Activated CD4-positive, alpha-beta T cell treated with anti-CD3 and anti-CD28 coated beads, Interleukin-2, Interleukin-4, amounts not matched to agents 100 ng/mL and 50 ng/mL, durations not matched to agents 16 hours and 8 hours (primary cell): ENCODE data around the gene CEACAM21.
A peak's percentile ranks its signal among the peaks of the same experiment; 100 is the strongest.
"Not testable (repeated sequence)": the region's sequence is repeated elsewhere in the genome, so short reads cannot be mapped to it uniquely, and the experiment has no call there.

ENCODE experiments used
- DNase-seq: peaks from one replicate; pipeline ENCODE4 v3.0.0-alpha.2; 2020; ENCODE audit warnings: low spot score

Gene CEACAM21

GRCh38 chr19:41549884-41550283, 26.1 kb upstream of the CEACAM21 start:
- no peak for DNase-seq

- no peak for DNase-seq
Measured at GRCh38 chr19:41551212-41551610, 24.8 kb upstream of the CEACAM21 start.

GRCh38 chr19:41551711-41552110, 24.3 kb upstream of the CEACAM21 start:
- no peak for DNase-seq

GRCh38 chr19:41552558-41552957, 23.4 kb upstream of the CEACAM21 start:
- DNase-seq, result no peak

GRCh38 chr19:41553804-41554203, 22.2 kb upstream of the CEACAM21 start:
- no peak for DNase-seq

GRCh38 chr19:41554907-41555306, 21.1 kb upstream of the CEACAM21 start:
- no peak for DNase-seq

GRCh38 chr19:41555748-41556147, 20.2 kb upstream of the CEACAM21 start:
- no peak for DNase-seq

- DNase-seq, result no peak
Measured at GRCh38 chr19:41563854-41564514, 12.0 kb upstream of the CEACAM21 start.

GRCh38 chr19:41564515-41565378, 11.2 kb upstream of the CEACAM21 start:
- DNase-seq, result no peak

GRCh38 chr19:41565379-41565720, 10.6 kb upstream of the CEACAM21 start:
- DNase-seq, result no peak

GRCh38 chr19:41566001-41566400, 10.0 kb upstream of the CEACAM21 start:
- no peak for DNase-seq

- DNase-seq, result no peak
Measured at GRCh38 chr19:41569481-41570150, 6.3 kb upstream of the CEACAM21 start.

- DNase-seq, result no peak
Measured at GRCh38 chr19:41570179-41570578, 5.8 kb upstream of the CEACAM21 start.

GRCh38 chr19:41570639-41571112, 5.3 kb upstream of the CEACAM21 start:
- peak; percentile 87 for DNase-seq

GRCh38 chr19:41577144-41577830, 1.3 kb downstream of the CEACAM21 start:
- DNase-seq, result no peak

- no peak for DNase-seq
Measured at GRCh38 chr19:41577833-41578232, 1.9 kb downstream of the CEACAM21 start.

- DNase-seq, result no peak
Measured at GRCh38 chr19:41578886-41579285, 2.9 kb downstream of the CEACAM21 start.

GRCh38 chr19:41581068-41581467, 5.1 kb downstream of the CEACAM21 start:
- DNase-seq, result not testable (repeated sequence)

- not testable (repeated sequence) for DNase-seq
Measured at GRCh38 chr19:41582577-41583182, 6.7 kb downstream of the CEACAM21 start.

- DNase-seq, result no peak
Measured at GRCh38 chr19:41584260-41584810, 8.4 kb downstream of the CEACAM21 start.

- DNase-seq, result no peak
Measured at GRCh38 chr19:41584931-41585330, 9.0 kb downstream of the CEACAM21 start.
